Lower leg skin (tissue), 3 donors: ENCODE measurements around the gene RTP5.

Experiments
- CTCF ChIP-seq, 3 donors: fragments of 450-650 bp; IDR thresholded peaks; one replicate each; pipeline ENCODE4 v1.5.1; 2016; ENCODE audit warnings: antibody characterized with exemption in 3 of 3, mild to moderate bottlenecking in 3 of 3, moderate library complexity in 2 of 3
- POLR2A ChIP-seq, 2 donors: fragments of 450-650 bp; IDR thresholded peaks; one replicate each; pipeline ENCODE4 v1.6.1; 2016 to 2017; ENCODE audit warnings: antibody characterized with exemption in 2 of 2, mild to moderate bottlenecking in 1 of 2, moderate library complexity in 1 of 2

GRCh38 chr2:241893265-241893664 lies 23.7 kb downstream of the RTP5 start:
- TF ChIP-seq POLR2A (IDR thresholded peaks at IDR 0.05) (no peak), CTCF (IDR thresholded peaks at IDR 0.05) (no peak)
